Stimulated activated CD4-positive, alpha-beta T cell treated with anti-CD3 and anti-CD28 coated beads, Interleukin-2, amount 100 ng/mL, for 4 hours (primary cell): ENCODE data around the gene SIRPB2.

Experiments
- DNase-seq: peaks from one replicate; pipeline ENCODE4 v3.0.0-alpha.2; 2020; ENCODE audit warnings: low read depth

SIRPB2 gene

GRCh38 chr20:1440024-1440423 lies 51.2 kb downstream of the SIRPB2 start:
- no peak for DNase-seq

GRCh38 chr20:1438361-1438760 lies 52.9 kb downstream of the SIRPB2 start:
- no peak for DNase-seq

- peak; percentile 69 for DNase-seq
These were observed 53.9 kb downstream of the SIRPB2 start for GRCh38 chr20:1437235-1437904.

GRCh38 chr20:1436263-1436662 lies 55.0 kb downstream of the SIRPB2 start:
- DNase-seq: no peak

GRCh38 chr20:1435337-1435699 lies 55.9 kb downstream of the SIRPB2 start:
- DNase-seq: no peak

- DNase-seq: peak; percentile 16
These were observed 56.5 kb downstream of the SIRPB2 start for GRCh38 chr20:1434571-1435336.

GRCh38 chr20:1431158-1431557 lies 60.1 kb downstream of the SIRPB2 start:
- no peak for DNase-seq

- DNase-seq: no peak
These were observed 61.2 kb downstream of the SIRPB2 start for GRCh38 chr20:1430004-1430451.

- DNase-seq: no peak
These were observed 62.0 kb downstream of the SIRPB2 start for GRCh38 chr20:1429143-1429728.

- no peak for DNase-seq
These were observed 63.7 kb downstream of the SIRPB2 start for GRCh38 chr20:1427457-1428054.

GRCh38 chr20:1426231-1426849 lies 64.9 kb downstream of the SIRPB2 start:
- no peak for DNase-seq
